HCT116 (cell line): ENCODE data around the gene G6PC3. TPM values are rescaled to one million over a fixed set of nuclear protein-coding genes. Genes with fewer than 3 reads are reported as not detected.

Experiments used
- ATAC-seq: fragments of 200-7000 bp; cut with Tn5 transposase; 2 replicates; pipeline ENCODE4 v1.9.1; 2020; ENCODE audit warnings: mild to moderate bottlenecking, moderate library complexity
- BruUV-seq: library from RNA; stranded (reverse); fragments of 400-500 nt; replicated peaks from 2 replicates; lab custom pipeline; 2021; lab: Mats Ljungman, UMichigan
- CTCF ChIA-PET: fragments of 300-600 bp; sonication (Branson Sonifier 250); formaldehyde crosslinking; loops from one replicate; lab custom pipeline; 2021; ENCODE audit warnings: antibody characterized with exemption; lab: Charles Lee
- POLR2A ChIA-PET: fragments of 300-600, 350-600 bp; sonication (Branson Sonifier 250); formaldehyde crosslinking; loops from one replicate; lab custom pipeline; 2021; ENCODE audit warnings: antibody characterized with exemption; lab: Charles Lee
- RAD21 ChIA-PET, 2 experiments: fragments of 300-600 bp; sonication (Branson Sonifier 250); formaldehyde crosslinking; loops; one replicate each; lab custom pipeline; 2023; ENCODE audit warnings: low total read pairs in 2 of 2; ENCODE audit not compliant: uncharacterized antibody in 2 of 2, unreplicated experiment in 2 of 2, low non-redundant PET in 1 of 2; lab: Charles Lee
- DNase-seq: peaks from one replicate; pipeline ENCODE4 v3.0.0-alpha.2; 2010; ENCODE audit warnings: low read depth, low spot score
- H2AFZ ChIP-seq: fragments of 200-600 bp; shearing (Covaris generic), sonication (generic); 2 replicates; pipeline ENCODE4 v1.6.1; 2017; ENCODE audit warnings: low read depth, mixed run types, mixed read lengths, antibody characterized with exemption, low read length; ENCODE audit not compliant: poor library complexity, severe bottlenecking
- H3K27ac ChIP-seq: 2 replicates; pipeline ENCODE4 v1.5.1; 2012; ENCODE audit warnings: low read depth, low read length
- H3K27me3 ChIP-seq: fragments of 200-600 bp; sonication (generic); 2 replicates; pipeline ENCODE4 v1.6.1; 2016; ENCODE audit warnings: mixed run types, low read length, mixed read lengths; ENCODE audit not compliant: insufficient read depth
- H3K36me3 ChIP-seq, 2 experiments: fragments of 200-500 bp in 1 of 2; fragments of 200-600 bp in 1 of 2; sonication (Bioruptor generic) in 1 of 2; sonication (generic) in 1 of 2; 2 replicates each; pipeline versions ENCODE4 v1.5.1 to v1.6.1; 2014 to 2016; ENCODE audit warnings: low read length in 2 of 2, inconsistent platforms in 1 of 2, mixed read lengths in 1 of 2, mixed run types in 1 of 2; ENCODE audit not compliant: insufficient read depth in 2 of 2, control insufficient read depth in 1 of 2
- H3K4me1 ChIP-seq, 2 experiments: fragments of 200-600 bp in 1 of 2; sonication (generic) in 1 of 2; 2 replicates each; pipeline versions ENCODE4 v1.5.1 to v1.6.1; 2012 to 2017; ENCODE audit warnings: low read length in 2 of 2, inconsistent platforms in 1 of 2, mild to moderate bottlenecking in 1 of 2, mixed read lengths in 1 of 2, mixed run types in 1 of 2, moderate library complexity in 1 of 2; ENCODE audit not compliant: insufficient read depth in 2 of 2, control insufficient read depth in 1 of 2
- H3K4me2 ChIP-seq: fragments of 200-600 bp; sonication (generic); 2 replicates; pipeline ENCODE4 v1.6.1; 2017; ENCODE audit warnings: mixed run types, low read length, mixed read lengths
- H3K4me3 ChIP-seq, 2 experiments: fragments of 200-600 bp in 1 of 2; sonication (generic) in 1 of 2; replicated peaks in 1 of 2; 2 replicates each; pipeline ENCODE4 v1.5.1; 2011 to 2016; ENCODE audit warnings: low read length in 2 of 2, control low read depth in 1 of 2, low read depth in 1 of 2, mild to moderate bottlenecking in 1 of 2, mixed read lengths in 1 of 2, mixed run types in 1 of 2
- H3K79me2 ChIP-seq: fragments of 200-600 bp; sonication (generic); 2 replicates; pipeline ENCODE4 v1.6.1; 2017; ENCODE audit warnings: mild to moderate bottlenecking, mixed run types, low read length, moderate library complexity, mixed read lengths; ENCODE audit not compliant: insufficient read depth
- H3K9ac ChIP-seq: fragments of 200-600 bp; sonication (generic); 2 replicates; pipeline ENCODE4 v1.6.1; 2016; ENCODE audit warnings: low read length, mixed read lengths
- H3K9me2 ChIP-seq: fragments of 200-600 bp; sonication (generic), shearing (Covaris generic); 2 replicates; pipeline ENCODE4 v1.6.1; 2017; ENCODE audit warnings: mixed run types, mild to moderate bottlenecking, moderate library complexity; ENCODE audit not compliant: insufficient read depth
- H3K9me3 ChIP-seq, 2 experiments: fragments of 200-500 bp in 1 of 2; fragments of 200-600 bp in 1 of 2; sonication (Bioruptor generic) in 1 of 2; sonication (generic) in 1 of 2; 2 replicates each; pipeline ENCODE4 v1.6.1; 2014 to 2017; ENCODE audit warnings: low read length in 2 of 2, mixed read lengths in 2 of 2, inconsistent platforms in 1 of 2, low read depth in 1 of 2, mild to moderate bottlenecking in 1 of 2, mixed run types in 1 of 2, moderate library complexity in 1 of 2; ENCODE audit not compliant: control insufficient read depth in 1 of 2, insufficient read depth in 1 of 2
- H4K20me1 ChIP-seq: fragments of 200-600 bp; sonication (generic), shearing (Covaris generic); 2 replicates; pipeline ENCODE4 v1.6.1; 2017; ENCODE audit warnings: mixed run types, mild to moderate bottlenecking, moderate library complexity; ENCODE audit not compliant: insufficient read depth
- CBX3 ChIP-seq: IDR thresholded peaks from 2 replicates; pipeline ENCODE4 v1.6.1; 2012; ENCODE audit warnings: low read depth
- EGR1 ChIP-seq: IDR thresholded peaks from 2 replicates; pipeline ENCODE4 v1.6.1; 2012; ENCODE audit warnings: low read depth
- ELF1 ChIP-seq: IDR thresholded peaks from 2 replicates; pipeline ENCODE4 v1.6.1; 2012; ENCODE audit warnings: low read depth, borderline replicate concordance
- EZH2 ChIP-seq: fragments of 200-600 bp; sonication (generic); IDR thresholded peaks from 2 replicates; pipeline ENCODE4 v1.6.1; 2017; ENCODE audit warnings: antibody characterized with exemption, mixed run types
- EZH2phosphoT487 ChIP-seq: fragments of 200-600 bp; IDR thresholded peaks from 2 replicates; pipeline ENCODE4 v1.6.1; 2018; ENCODE audit warnings: antibody characterized with exemption, borderline replicate concordance
- FOSL1 ChIP-seq: IDR thresholded peaks from 2 replicates; pipeline ENCODE4 v1.6.1; 2012; ENCODE audit warnings: low read depth
- JUND ChIP-seq: IDR thresholded peaks from 2 replicates; pipeline ENCODE4 v1.6.1; 2012
- POLR2A ChIP-seq: IDR thresholded peaks from 2 replicates; pipeline ENCODE4 v1.7.0; 2011; ENCODE audit warnings: borderline replicate concordance; ENCODE audit not compliant: insufficient read depth, insufficient read length; ENCODE audit errors: extremely low read depth
- POLR2AphosphoS5 ChIP-seq: IDR thresholded peaks from 2 replicates; pipeline ENCODE4 v1.6.1; 2011; ENCODE audit warnings: mild to moderate bottlenecking, low read depth, low read length, moderate library complexity
- RAD21 ChIP-seq: IDR thresholded peaks from 2 replicates; pipeline ENCODE4 v1.6.1; 2012; ENCODE audit warnings: low read depth, mild to moderate bottlenecking
- SIN3A ChIP-seq: IDR thresholded peaks from 2 replicates; pipeline ENCODE4 v1.6.1; 2012; ENCODE audit warnings: low read depth
- SP1 ChIP-seq: IDR thresholded peaks from 2 replicates; pipeline ENCODE4 v1.6.1; 2012; ENCODE audit warnings: low read depth
- SRF ChIP-seq: IDR thresholded peaks from 2 replicates; pipeline ENCODE4 v1.6.1; 2012; ENCODE audit warnings: low read depth
- ZFX ChIP-seq: fragments of 450-650 bp; IDR thresholded peaks from 2 replicates; pipeline ENCODE4 v1.6.1; 2017
- intact Hi-C: fragments of 100-400 bp; cut with micrococcal nuclease; formaldehyde crosslinking; loops from 2 replicates; pipeline ENCODE4 v1.10.0; 2022
- total RNA-seq: library from RNA; stranded (reverse); gene quantifications from one replicate; pipeline ENCODE4 v1.2.1, GENCODE V29; 2021; ENCODE audit not compliant: unreplicated experiment
- TF ChIP-seq, protein P1 (sequence below): IDR thresholded peaks from 2 replicates; pipeline ENCODE4 v1.6.1; 2012; ENCODE audit warnings: low read depth
- TF ChIP-seq, protein P2 (sequence below): IDR thresholded peaks from 2 replicates; pipeline ENCODE4 v1.6.1; 2011; ENCODE audit warnings: mild to moderate bottlenecking, low read length, moderate library complexity; ENCODE audit not compliant: insufficient replicate concordance; ENCODE audit errors: extremely low read depth
- TF ChIP-seq, protein P3 (sequence below), 3 experiments: fragments of 200-600 bp in 1 of 3; sonication (generic) in 1 of 3; IDR thresholded peaks in 2 of 3; conservative IDR thresholded peaks in 1 of 3; 2 replicates each; pipeline ENCODE4 v1.5.1; 2012 to 2017; ENCODE audit warnings: low read depth in 2 of 3, low read length in 2 of 3, antibody characterized with exemption in 1 of 3, borderline replicate concordance in 1 of 3, control low read depth in 1 of 3, mild to moderate bottlenecking in 1 of 3, mixed read lengths in 1 of 3, mixed run types in 1 of 3, moderate library complexity in 1 of 3; ENCODE audit not compliant: insufficient read depth in 1 of 3
- TF ChIP-seq, protein P4 (sequence below): IDR thresholded peaks from 2 replicates; pipeline ENCODE4 v1.6.1; 2012

G6PC3 gene
- total RNA-seq, 1 experiment from 2014 or later = 50.6 TPM

DNA sequence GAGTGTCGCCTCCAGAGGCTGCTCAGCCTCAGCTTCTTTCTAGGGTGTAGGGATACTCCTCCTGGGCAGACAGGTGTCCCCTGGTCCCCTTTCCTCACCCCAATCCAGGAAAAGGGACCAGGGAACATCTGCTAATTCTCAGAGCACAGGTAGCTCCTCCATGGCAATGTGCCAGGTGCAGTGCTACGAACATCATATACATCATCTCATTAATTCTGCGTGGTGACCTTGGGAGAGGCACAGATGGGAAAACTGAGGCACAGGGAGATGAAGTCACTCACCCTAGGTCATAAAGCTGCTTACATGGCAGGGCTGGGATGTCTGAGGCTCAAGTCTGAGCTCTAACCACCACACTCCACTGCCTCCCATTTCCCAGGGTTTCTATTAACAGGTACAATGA is 41.2 kb downstream of the G6PC3 start:
- H3K27me3 ChIP-seq = no peaks in the 10 kb centered on the region
- RAD21 ChIA-PET = interaction anchor here (1.0 to 1.8 kb wide), 2 partner anchors 17 to 28 kb away, joined by 4 to 5 read pairs; no protein-coding TSS in a partner anchor
- no peaks in the 10 kb centered on the region for H3K36me3 ChIP-seq
- H3K4me2 ChIP-seq = peak overlapping the region; percentile 73
- H3K79me2 ChIP-seq = no peaks in the 10 kb centered on the region
- intact Hi-C loops = no loop called here
- ATAC-seq = no peak
- H2AFZ ChIP-seq = no peak overlapping the region
- H3K9me2 ChIP-seq = no peaks in the 10 kb centered on the region
- CTCF ChIA-PET = interaction anchor here (2.0 to 2.1 kb wide), 2 partner anchors 11 to 28 kb away, joined by 7 to 13 read pairs; partner anchors contain the start of gene HDAC5
- H3K9ac ChIP-seq = 0 out of 2 replicates have a peak overlapping the region, but pooled peaks have one; percentile 31
- no TSS peak for BruUV-seq
- H3K9me3 ChIP-seq = no peaks in the 10 kb centered on the region
- POLR2A ChIA-PET = interaction anchor here (1.1 to 1.6 kb wide), 5 partner anchors 9 to 234 kb away, joined by 3 to 6 read pairs (median 4); partner anchors contain the start of gene HDAC5
- TF ChIP-seq, protein P1, sequence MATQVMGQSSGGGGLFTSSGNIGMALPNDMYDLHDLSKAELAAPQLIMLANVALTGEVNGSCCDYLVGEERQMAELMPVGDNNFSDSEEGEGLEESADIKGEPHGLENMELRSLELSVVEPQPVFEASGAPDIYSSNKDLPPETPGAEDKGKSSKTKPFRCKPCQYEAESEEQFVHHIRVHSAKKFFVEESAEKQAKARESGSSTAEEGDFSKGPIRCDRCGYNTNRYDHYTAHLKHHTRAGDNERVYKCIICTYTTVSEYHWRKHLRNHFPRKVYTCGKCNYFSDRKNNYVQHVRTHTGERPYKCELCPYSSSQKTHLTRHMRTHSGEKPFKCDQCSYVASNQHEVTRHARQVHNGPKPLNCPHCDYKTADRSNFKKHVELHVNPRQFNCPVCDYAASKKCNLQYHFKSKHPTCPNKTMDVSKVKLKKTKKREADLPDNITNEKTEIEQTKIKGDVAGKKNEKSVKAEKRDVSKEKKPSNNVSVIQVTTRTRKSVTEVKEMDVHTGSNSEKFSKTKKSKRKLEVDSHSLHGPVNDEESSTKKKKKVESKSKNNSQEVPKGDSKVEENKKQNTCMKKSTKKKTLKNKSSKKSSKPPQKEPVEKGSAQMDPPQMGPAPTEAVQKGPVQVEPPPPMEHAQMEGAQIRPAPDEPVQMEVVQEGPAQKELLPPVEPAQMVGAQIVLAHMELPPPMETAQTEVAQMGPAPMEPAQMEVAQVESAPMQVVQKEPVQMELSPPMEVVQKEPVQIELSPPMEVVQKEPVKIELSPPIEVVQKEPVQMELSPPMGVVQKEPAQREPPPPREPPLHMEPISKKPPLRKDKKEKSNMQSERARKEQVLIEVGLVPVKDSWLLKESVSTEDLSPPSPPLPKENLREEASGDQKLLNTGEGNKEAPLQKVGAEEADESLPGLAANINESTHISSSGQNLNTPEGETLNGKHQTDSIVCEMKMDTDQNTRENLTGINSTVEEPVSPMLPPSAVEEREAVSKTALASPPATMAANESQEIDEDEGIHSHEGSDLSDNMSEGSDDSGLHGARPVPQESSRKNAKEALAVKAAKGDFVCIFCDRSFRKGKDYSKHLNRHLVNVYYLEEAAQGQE = no peak
- TF ChIP-seq SP1 (no peak), FOSL1 (no peak), SRF (no peak), ELF1 (no peak), EZH2 (no peak), CBX3 (no peak), ZFX (no peak), POLR2AphosphoS5 (no peak), POLR2A (no peak), EZH2phosphoT487 (no peak), JUND (no peak), RAD21 (no peak), EGR1 (no peak), SIN3A (no peak)
- TF ChIP-seq, protein P2, sequence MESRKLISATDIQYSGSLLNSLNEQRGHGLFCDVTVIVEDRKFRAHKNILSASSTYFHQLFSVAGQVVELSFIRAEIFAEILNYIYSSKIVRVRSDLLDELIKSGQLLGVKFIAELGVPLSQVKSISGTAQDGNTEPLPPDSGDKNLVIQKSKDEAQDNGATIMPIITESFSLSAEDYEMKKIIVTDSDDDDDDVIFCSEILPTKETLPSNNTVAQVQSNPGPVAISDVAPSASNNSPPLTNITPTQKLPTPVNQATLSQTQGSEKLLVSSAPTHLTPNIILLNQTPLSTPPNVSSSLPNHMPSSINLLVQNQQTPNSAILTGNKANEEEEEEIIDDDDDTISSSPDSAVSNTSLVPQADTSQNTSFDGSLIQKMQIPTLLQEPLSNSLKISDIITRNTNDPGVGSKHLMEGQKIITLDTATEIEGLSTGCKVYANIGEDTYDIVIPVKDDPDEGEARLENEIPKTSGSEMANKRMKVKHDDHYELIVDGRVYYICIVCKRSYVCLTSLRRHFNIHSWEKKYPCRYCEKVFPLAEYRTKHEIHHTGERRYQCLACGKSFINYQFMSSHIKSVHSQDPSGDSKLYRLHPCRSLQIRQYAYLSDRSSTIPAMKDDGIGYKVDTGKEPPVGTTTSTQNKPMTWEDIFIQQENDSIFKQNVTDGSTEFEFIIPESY = no peak
- TF ChIP-seq, protein P3, sequence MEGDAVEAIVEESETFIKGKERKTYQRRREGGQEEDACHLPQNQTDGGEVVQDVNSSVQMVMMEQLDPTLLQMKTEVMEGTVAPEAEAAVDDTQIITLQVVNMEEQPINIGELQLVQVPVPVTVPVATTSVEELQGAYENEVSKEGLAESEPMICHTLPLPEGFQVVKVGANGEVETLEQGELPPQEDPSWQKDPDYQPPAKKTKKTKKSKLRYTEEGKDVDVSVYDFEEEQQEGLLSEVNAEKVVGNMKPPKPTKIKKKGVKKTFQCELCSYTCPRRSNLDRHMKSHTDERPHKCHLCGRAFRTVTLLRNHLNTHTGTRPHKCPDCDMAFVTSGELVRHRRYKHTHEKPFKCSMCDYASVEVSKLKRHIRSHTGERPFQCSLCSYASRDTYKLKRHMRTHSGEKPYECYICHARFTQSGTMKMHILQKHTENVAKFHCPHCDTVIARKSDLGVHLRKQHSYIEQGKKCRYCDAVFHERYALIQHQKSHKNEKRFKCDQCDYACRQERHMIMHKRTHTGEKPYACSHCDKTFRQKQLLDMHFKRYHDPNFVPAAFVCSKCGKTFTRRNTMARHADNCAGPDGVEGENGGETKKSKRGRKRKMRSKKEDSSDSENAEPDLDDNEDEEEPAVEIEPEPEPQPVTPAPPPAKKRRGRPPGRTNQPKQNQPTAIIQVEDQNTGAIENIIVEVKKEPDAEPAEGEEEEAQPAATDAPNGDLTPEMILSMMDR (IDR thresholded peaks at IDR 0.05 in 2 of 3, conservative IDR thresholded peaks at IDR 0.05 in 1 of 3; ENCODE audit: borderline replicate concordance in 1 of 3, insufficient read depth in 1 of 3, low read depth in 2 of 3, low read length in 2 of 3) = no peak
- TF ChIP-seq, protein P4, sequence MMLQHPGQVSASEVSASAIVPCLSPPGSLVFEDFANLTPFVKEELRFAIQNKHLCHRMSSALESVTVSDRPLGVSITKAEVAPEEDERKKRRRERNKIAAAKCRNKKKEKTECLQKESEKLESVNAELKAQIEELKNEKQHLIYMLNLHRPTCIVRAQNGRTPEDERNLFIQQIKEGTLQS = no peak
- peaks cover 46 to 66% of the 10 kb centered on the region in 2 experiments for H3K4me1 ChIP-seq
- DNase-seq = no peak
- no peaks in the 10 kb centered on the region for H4K20me1 ChIP-seq
- H3K4me3 ChIP-seq = no peak overlapping the region
- H3K27ac ChIP-seq = peak overlapping the region; percentile 66
